Activated naive CD4-positive, alpha-beta T cell treated with anti-CD3 and anti-CD28 coated beads, Interleukin-2, amount 10 ng/mL, durations not matched to agents 7 days and 5 days (primary cell): ENCODE data around the gene WAPL.

Source experiments
- CTCF ChIA-PET: fragments of 350-600 bp; sonication (Branson Sonifier 250); formaldehyde crosslinking; loops from one replicate; lab custom pipeline; 2021; ENCODE audit warnings: antibody characterized with exemption; lab: Charles Lee
- DNase-seq: peaks from one replicate; pipeline ENCODE4 v3.0.0-alpha.2; 2020
- H3K27ac Mint-ChIP-seq: one replicate; pipeline ENCODE4 v1.8.0; 2021; ENCODE audit warnings: mild to moderate bottlenecking, moderate library complexity, mixed read lengths
- H3K27me3 Mint-ChIP-seq: one replicate; pipeline ENCODE4 v1.8.0; 2021; ENCODE audit warnings: mild to moderate bottlenecking, mixed read lengths
- H3K36me3 Mint-ChIP-seq: one replicate; pipeline ENCODE4 v1.8.0; 2021; ENCODE audit warnings: mixed read lengths
- H3K4me1 Mint-ChIP-seq: one replicate; pipeline ENCODE4 v1.8.0; 2021; ENCODE audit warnings: mixed read lengths
- H3K4me3 Mint-ChIP-seq: one replicate; pipeline ENCODE4 v1.8.0; 2021; ENCODE audit warnings: mild to moderate bottlenecking, moderate library complexity, mixed read lengths
- H3K9me3 Mint-ChIP-seq: one replicate; pipeline ENCODE4 v1.8.0; 2021; ENCODE audit warnings: mixed read lengths

The WAPL gene

GRCh38 chr10:86509145-86509544 lies 12.4 kb downstream of the WAPL start:
- H3K9me3 Mint-ChIP-seq, result no peaks in the 10 kb centered on the region
- no peak overlapping the region for H3K4me3 Mint-ChIP-seq
- H3K27ac Mint-ChIP-seq, result no peak overlapping the region
- H3K4me1 Mint-ChIP-seq, result peaks cover 21% of the 10 kb centered on the region
- CTCF ChIA-PET, result interaction anchor here (0.8 kb wide), 1 partner anchor 42 kb away, joined by 5 read pairs; no protein-coding TSS in a partner anchor
- H3K27me3 Mint-ChIP-seq, result no peaks in the 10 kb centered on the region
- no peak for DNase-seq
- H3K36me3 Mint-ChIP-seq, result peaks cover 21% of the 10 kb centered on the region

- Mint-ChIP-seq H3K4me3 (no peak overlapping the region), H3K4me1 (peaks cover 16% of the 10 kb centered on the region), H3K27me3 (no peaks in the 10 kb centered on the region), H3K9me3 (no peaks in the 10 kb centered on the region), H3K27ac (no peak overlapping the region), H3K36me3 (peaks cover 17% of the 10 kb centered on the region)
- no peak for DNase-seq
- CTCF ChIA-PET, result interaction anchor here (0.6 kb wide), 1 partner anchor 116 kb away, joined by 3 read pairs; no protein-coding TSS in a partner anchor
These were observed 13.4 kb downstream of the WAPL start for GRCh38 chr10:86508217-86508616.

GRCh38 chr10:86506499-86506898 lies 15.1 kb downstream of the WAPL start:
- H3K36me3 Mint-ChIP-seq, result peaks cover 16% of the 10 kb centered on the region
- H3K9me3 Mint-ChIP-seq, result no peaks in the 10 kb centered on the region
- no peak overlapping the region for H3K4me3 Mint-ChIP-seq
- CTCF ChIA-PET, result no interaction called here
- no peak overlapping the region for H3K27ac Mint-ChIP-seq
- no peak for DNase-seq
- no peaks in the 10 kb centered on the region for H3K27me3 Mint-ChIP-seq
- peaks cover 9% of the 10 kb centered on the region for H3K4me1 Mint-ChIP-seq

- Mint-ChIP-seq H3K9me3 (no peaks in the 10 kb centered on the region), H3K4me1 (peaks cover 7% of the 10 kb centered on the region), H3K27ac (peak overlapping the region; percentile 21), H3K36me3 (peaks cover 19% of the 10 kb centered on the region), H3K27me3 (no peaks in the 10 kb centered on the region), H3K4me3 (no peak overlapping the region)
- DNase-seq, result no peak
- CTCF ChIA-PET, result no interaction called here
These were observed 15.5 kb downstream of the WAPL start for GRCh38 chr10:86506062-86506461.

GRCh38 chr10:86504510-86504909 lies 17.1 kb downstream of the WAPL start:
- H3K27me3 Mint-ChIP-seq, result no peaks in the 10 kb centered on the region
- CTCF ChIA-PET, result no interaction called here
- H3K9me3 Mint-ChIP-seq, result no peaks in the 10 kb centered on the region
- peaks cover 11% of the 10 kb centered on the region for H3K4me1 Mint-ChIP-seq
- H3K4me3 Mint-ChIP-seq, result no peak overlapping the region
- peaks cover 28% of the 10 kb centered on the region for H3K36me3 Mint-ChIP-seq
- no peak for DNase-seq
- no peak overlapping the region for H3K27ac Mint-ChIP-seq

GRCh38 chr10:86500846-86501245 lies 20.7 kb downstream of the WAPL start:
- no peak overlapping the region for H3K27ac Mint-ChIP-seq
- peaks cover 45% of the 10 kb centered on the region for H3K36me3 Mint-ChIP-seq
- H3K4me3 Mint-ChIP-seq, result no peak overlapping the region
- DNase-seq, result no peak
- H3K4me1 Mint-ChIP-seq, result peaks cover 8% of the 10 kb centered on the region
- no peaks in the 10 kb centered on the region for H3K27me3 Mint-ChIP-seq
- CTCF ChIA-PET, result no interaction called here
- H3K9me3 Mint-ChIP-seq, result no peaks in the 10 kb centered on the region

- Mint-ChIP-seq H3K4me3 (no peak overlapping the region), H3K9me3 (no peaks in the 10 kb centered on the region), H3K27ac (no peak overlapping the region), H3K27me3 (no peaks in the 10 kb centered on the region), H3K36me3 (peaks cover 60% of the 10 kb centered on the region), H3K4me1 (peaks cover 7% of the 10 kb centered on the region)
- no peak for DNase-seq
- CTCF ChIA-PET, result interaction anchor here (1.5 kb wide), 1 partner anchor 99 kb away, joined by 4 read pairs; no protein-coding TSS in a partner anchor
These were observed 23.0 kb downstream of the WAPL start for GRCh38 chr10:86498598-86498997.

GRCh38 chr10:86497621-86498020 lies 24.0 kb downstream of the WAPL start:
- H3K9me3 Mint-ChIP-seq, result no peaks in the 10 kb centered on the region
- peaks cover 5% of the 10 kb centered on the region for H3K4me1 Mint-ChIP-seq
- CTCF ChIA-PET, result no interaction called here
- H3K27me3 Mint-ChIP-seq, result no peaks in the 10 kb centered on the region
- H3K4me3 Mint-ChIP-seq, result no peak overlapping the region
- H3K36me3 Mint-ChIP-seq, result peaks cover 56% of the 10 kb centered on the region
- DNase-seq, result no peak
- H3K27ac Mint-ChIP-seq, result no peak overlapping the region

- CTCF ChIA-PET, result no interaction called here
- no peak overlapping the region for H3K4me3 Mint-ChIP-seq
- H3K27ac Mint-ChIP-seq, result no peak overlapping the region
These were observed 31.5 kb downstream of the WAPL start for GRCh38 chr10:86489960-86490612.

GRCh38 chr10:86489071-86489810 lies 32.4 kb downstream of the WAPL start:
- DNase-seq, result no peak
- CTCF ChIA-PET, result no interaction called here
- no peaks in the 10 kb centered on the region for H3K9me3 Mint-ChIP-seq
- H3K27ac Mint-ChIP-seq, result no peak overlapping the region
- H3K27me3 Mint-ChIP-seq, result no peaks in the 10 kb centered on the region
- H3K36me3 Mint-ChIP-seq, result peaks cover 36% of the 10 kb centered on the region
- no peak overlapping the region for H3K4me3 Mint-ChIP-seq
- no peaks in the 10 kb centered on the region for H3K4me1 Mint-ChIP-seq

More at GRCh38 chr10:86489960-86490612, 31.5 kb downstream of the WAPL start:
- Mint-ChIP-seq H3K36me3 (peaks cover 43% of the 10 kb centered on the region), H3K4me1 (no peaks in the 10 kb centered on the region), H3K27me3 (no peaks in the 10 kb centered on the region), H3K9me3 (no peaks in the 10 kb centered on the region)
- DNase-seq, result no peak

GRCh38 chr10:86486856-86487255 lies 34.7 kb downstream of the WAPL start:
- H3K27me3 Mint-ChIP-seq, result no peaks in the 10 kb centered on the region
- CTCF ChIA-PET, result no interaction called here
- H3K36me3 Mint-ChIP-seq, result peaks cover 34% of the 10 kb centered on the region
- H3K4me1 Mint-ChIP-seq, result no peaks in the 10 kb centered on the region
- DNase-seq, result no peak
- H3K27ac Mint-ChIP-seq, result no peak overlapping the region
- no peaks in the 10 kb centered on the region for H3K9me3 Mint-ChIP-seq
- no peak overlapping the region for H3K4me3 Mint-ChIP-seq

GRCh38 chr10:86483664-86484063 lies 37.9 kb downstream of the WAPL start:
- Mint-ChIP-seq H3K9me3 (no peaks in the 10 kb centered on the region), H3K27me3 (no peaks in the 10 kb centered on the region), H3K4me3 (no peak overlapping the region), H3K27ac (no peak overlapping the region), H3K4me1 (no peaks in the 10 kb centered on the region), H3K36me3 (peaks cover 24% of the 10 kb centered on the region)
- no peak for DNase-seq
- CTCF ChIA-PET, result no interaction called here

GRCh38 chr10:86481761-86482160 lies 39.8 kb downstream of the WAPL start:
- no peak overlapping the region for H3K27ac Mint-ChIP-seq
- H3K4me1 Mint-ChIP-seq, result no peaks in the 10 kb centered on the region
- no peaks in the 10 kb centered on the region for H3K9me3 Mint-ChIP-seq
- H3K36me3 Mint-ChIP-seq, result peaks cover 20% of the 10 kb centered on the region
- no peak for DNase-seq
- no peaks in the 10 kb centered on the region for H3K27me3 Mint-ChIP-seq
- no peak overlapping the region for H3K4me3 Mint-ChIP-seq
- CTCF ChIA-PET, result no interaction called here

GRCh38 chr10:86480571-86480970 lies 41.0 kb downstream of the WAPL start:
- Mint-ChIP-seq H3K27ac (no peak overlapping the region), H3K4me1 (no peaks in the 10 kb centered on the region)

GRCh38 chr10:86472061-86472460 lies 49.5 kb downstream of the WAPL start:
- Mint-ChIP-seq H3K9me3 (no peaks in the 10 kb centered on the region), H3K27ac (no peak overlapping the region), H3K27me3 (no peaks in the 10 kb centered on the region), H3K4me1 (peaks cover 2% of the 10 kb centered on the region), H3K4me3 (no peak overlapping the region), H3K36me3 (peaks cover 24% of the 10 kb centered on the region)
- no peak for DNase-seq
- CTCF ChIA-PET, result interaction anchor here (1.0 kb wide), 1 partner anchor 72 kb away, joined by 3 read pairs; no protein-coding TSS in a partner anchor

More at GRCh38 chr10:86480571-86480970, 41.0 kb downstream of the WAPL start:
- H3K36me3 Mint-ChIP-seq, result peaks cover 22% of the 10 kb centered on the region
- no peak for DNase-seq
- H3K27me3 Mint-ChIP-seq, result no peaks in the 10 kb centered on the region
- H3K9me3 Mint-ChIP-seq, result no peaks in the 10 kb centered on the region
- CTCF ChIA-PET, result interaction anchor here (0.8 kb wide), 1 partner anchor 81 kb away, joined by 3 read pairs; no protein-coding TSS in a partner anchor
- H3K4me3 Mint-ChIP-seq, result no peak overlapping the region
